Activated naive CD4-positive, alpha-beta T cell treated with anti-CD3 and anti-CD28 coated beads, Interleukin-2, amount 50 U/mL, for 16 hours (primary cell): ENCODE data around the gene MORC2.

ENCODE experiments used
- DNase-seq: peaks from one replicate; pipeline ENCODE4 v3.0.0-alpha.2; 2020

The MORC2 gene

DNA sequence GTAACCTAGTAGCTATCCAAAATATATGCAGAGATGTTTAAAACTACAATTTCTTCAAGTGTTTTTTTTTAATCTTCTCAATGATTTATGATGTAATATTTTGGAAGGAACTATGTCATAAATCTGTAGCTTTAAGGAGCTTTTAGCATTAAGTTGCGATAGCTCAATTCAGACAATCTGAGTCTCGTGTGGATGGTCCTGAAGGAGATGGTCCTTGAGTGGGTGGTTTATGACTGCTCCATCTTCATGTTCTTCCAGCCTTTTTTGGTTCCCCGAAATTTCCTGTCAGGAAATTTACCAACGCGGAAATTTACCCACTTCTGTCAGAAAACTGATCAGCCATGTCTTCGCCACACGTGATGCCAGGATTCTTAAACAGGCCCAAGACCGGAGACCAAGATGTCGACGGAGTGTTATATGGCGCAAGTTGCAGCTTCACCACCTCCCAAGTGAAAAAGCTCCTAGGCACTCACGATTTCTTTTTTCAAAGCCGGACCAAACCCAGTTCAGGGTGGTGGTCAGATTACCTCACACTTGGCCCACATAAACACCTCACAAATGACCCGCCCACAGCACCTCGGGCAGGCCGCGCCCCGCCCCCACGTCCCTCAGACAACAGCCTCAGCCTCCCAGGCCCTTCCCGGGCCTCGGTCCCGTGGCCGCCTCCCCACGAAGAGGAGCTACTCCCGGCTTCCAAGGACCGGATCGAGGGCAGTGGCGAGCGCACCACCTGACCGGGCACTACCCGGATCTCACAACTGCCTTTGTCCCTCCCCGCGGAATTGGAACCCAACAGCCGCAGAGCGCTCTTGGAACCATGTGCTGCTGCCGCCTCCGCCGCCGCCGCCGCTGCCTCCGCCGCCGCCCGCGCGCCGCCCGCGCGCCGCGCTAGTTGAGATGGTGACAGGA lies at the start of gene MORC2:
TSS of gene MORC2 (minus strand) at position 760 of the 909 bp plus-strand sequence. CDS start 885 bp downstream, outside the sequence.
- no peak for DNase-seq

DNA sequence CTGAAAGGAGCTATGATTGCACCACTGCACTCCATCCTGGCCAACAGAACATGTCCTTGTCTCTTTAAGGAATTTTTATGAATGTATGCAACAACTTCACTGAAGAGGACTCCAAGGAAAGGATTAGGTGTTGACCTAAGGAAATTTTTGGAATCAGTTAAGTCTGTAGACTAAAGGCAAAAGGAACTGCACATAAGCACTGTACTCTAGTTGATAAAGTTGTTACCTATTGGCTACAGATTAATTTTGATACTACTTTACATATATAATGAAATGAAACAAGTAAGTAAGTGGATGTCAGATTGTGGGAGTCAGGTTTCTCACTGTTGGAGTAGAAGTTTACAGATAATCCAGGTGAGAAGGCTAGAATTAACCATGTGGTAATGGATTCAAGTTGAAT lies 37.0 kb upstream of the MORC2 start:
- DNase-seq = no peak

DNA sequence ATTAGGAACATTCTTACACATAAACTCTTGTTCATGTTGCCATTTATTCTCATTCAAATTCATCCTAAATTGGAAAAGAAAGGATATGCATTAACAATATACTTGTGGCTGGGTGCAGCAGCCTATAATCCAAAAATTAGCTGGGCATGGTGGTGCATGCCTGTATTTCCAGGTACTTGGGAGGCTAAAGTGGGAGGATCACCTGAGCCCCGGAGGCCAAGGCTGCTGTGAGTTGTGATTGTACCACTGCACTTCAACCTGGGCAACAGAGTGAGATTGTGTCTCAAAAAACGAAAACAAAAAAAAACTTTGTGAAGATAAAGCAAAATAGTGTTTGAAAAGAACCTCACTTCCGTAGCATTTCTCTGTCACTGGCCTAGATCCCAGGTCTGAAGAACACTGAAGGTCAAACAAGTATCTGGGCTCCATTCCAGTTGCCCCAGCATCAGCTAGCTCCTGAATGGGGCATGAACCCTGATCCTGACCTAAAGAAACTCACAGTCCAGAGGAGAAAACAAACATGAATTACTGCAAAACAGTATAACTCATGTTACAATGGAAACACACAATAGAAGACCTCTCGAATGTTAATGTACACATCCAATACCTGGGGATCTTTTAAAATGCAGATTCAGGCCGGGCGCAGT lies 32.7 kb upstream of the MORC2 start:
- DNase-seq = no peak

DNA sequence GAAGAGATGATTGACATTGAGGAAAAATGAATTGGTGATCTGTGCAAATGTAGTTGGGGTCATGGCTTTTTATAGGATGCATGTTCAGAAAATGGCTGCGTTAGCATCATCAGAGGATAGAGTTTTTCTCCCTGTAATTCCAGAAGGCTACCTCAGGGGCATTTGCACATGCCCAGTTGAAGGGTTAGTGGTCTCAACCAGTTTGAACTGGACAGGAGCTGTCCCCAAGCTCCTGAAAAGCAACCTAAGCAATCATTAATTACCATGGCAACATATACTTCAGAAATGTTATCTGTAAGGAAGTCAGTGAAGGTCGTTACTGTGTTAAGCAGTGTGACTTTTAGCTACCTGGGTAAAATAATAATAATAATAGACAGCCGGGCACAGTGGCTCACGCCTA lies 29.8 kb upstream of the MORC2 start:
- no peak for DNase-seq

DNA sequence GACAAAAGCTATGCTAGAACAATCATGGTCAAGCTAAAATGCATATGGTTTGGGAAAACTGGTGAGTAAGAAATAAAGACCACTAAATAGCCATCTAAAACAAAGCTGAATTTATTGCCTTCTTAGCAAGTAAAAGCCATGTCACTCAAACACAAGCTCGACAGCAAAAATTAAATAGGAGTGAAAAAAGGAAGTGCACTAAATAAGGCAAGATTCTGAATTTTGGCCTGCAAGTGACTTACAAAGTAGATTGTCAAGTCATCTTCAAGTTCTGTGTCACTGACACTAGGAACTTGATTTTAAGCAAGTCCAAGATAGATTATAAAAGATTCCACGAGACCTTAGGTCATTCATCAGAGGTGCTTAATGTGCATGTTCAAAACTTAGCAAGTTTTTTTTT lies 27.9 kb upstream of the MORC2 start:
- DNase-seq = no peak

DNA sequence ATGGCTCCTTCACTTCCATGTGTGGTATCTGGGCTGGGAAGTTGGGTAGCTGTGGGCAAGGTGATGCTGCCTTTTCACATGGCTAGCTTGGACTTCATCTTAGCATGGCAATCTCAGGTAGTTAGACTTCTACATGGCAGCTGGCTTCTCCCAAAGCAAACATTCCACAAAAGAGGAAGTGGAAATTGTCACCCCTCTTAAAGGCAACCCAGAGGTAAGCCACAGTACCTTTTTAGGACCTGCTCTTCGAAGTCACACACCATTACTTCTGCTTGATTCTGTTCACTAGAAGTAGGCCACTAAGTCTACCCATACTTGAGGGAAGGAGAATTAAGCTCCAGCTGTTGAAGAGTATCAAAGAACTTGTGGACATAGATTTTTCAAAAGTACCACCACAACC lies 26.4 kb upstream of the MORC2 start:
- DNase-seq = no peak

DNA sequence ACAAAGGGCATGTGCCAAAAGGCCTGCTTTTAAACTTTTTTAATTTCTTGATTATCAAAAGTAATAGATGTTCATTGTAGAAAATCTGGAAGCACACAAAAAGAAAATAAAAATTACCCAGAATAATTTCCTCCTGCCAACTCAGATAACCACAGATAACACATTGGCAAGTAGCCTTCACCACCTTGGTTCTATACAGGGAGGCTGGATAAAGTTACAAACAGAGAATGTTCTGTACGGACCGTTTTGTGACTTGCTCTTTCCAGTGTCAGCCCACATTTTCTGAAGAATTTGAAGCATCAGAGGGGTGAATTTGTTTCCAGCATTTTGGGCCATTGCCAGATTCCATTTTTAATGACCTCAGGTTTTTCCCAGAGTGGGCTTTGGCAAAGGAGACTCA lies 24.0 kb upstream of the MORC2 start:
- no peak for DNase-seq

DNA sequence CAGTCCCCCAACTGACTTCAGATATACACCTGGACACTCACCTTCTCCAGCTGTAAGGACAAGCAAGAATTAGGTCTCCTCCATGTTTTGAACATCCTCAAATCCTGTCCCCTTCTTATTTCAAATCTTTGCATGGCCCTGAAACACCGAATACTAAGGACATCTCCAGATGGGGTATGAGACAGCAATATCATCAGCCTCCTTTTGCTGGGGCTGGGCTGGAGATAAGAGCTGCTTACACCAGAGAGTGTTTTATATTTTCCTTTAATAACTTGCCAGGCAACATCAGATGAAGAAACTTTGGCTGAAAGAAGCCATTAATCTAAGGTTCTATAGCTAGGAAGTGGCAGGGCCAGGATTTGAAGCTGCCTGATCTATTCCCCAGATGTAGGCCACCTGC lies 22.1 kb upstream of the MORC2 start:
- no peak for DNase-seq

DNA sequence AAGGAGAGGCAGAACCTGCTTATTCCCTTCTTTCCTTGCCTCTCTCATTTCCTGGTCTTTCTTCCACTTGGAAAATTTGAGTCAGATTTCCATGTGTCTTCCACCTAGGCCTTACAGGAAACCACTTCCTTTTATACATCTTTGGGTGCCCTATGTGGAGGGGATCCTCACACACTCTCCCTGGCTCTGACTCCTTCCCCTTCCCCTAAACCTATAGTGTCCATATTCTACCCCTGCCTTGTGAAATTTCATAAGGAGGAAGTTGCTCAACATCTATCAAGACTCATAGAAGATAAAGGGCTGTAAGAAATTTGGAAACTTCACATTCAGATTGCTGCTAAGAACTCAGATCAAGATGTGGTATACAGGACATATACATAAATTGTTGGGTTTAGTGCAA lies 20.9 kb upstream of the MORC2 start:
- DNase-seq = no peak

DNA sequence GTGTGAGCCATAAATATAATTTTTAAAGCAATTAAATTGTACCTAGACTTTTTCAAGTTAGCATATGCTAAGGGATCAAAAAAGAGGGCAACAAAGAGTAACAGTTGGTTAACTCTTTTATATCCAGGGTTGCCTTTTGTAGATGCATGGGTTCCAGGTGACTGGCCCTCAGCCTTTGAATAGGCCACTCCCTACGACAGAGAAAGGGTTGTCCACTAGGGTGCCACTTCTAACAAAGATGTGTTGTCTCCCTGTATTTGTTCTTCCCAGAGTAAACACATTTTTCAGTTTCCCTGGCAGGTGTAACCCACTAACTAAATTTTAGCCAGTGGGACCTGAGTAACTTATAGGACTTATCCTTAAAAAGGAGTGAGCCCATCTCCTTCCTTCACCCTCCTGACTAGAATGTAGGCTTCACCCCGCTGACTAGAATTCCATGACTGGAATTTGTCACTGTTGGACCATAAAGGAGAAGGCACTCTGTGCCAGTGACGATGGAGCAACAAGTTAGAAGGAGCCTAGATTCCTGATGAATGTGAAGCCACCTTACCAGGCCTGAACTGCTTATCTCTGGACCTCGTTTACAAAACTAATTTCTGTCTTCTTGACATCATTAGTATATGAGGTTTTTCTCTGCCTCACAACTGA lies 17.1 kb upstream of the MORC2 start:
- DNase-seq = no peak

DNA sequence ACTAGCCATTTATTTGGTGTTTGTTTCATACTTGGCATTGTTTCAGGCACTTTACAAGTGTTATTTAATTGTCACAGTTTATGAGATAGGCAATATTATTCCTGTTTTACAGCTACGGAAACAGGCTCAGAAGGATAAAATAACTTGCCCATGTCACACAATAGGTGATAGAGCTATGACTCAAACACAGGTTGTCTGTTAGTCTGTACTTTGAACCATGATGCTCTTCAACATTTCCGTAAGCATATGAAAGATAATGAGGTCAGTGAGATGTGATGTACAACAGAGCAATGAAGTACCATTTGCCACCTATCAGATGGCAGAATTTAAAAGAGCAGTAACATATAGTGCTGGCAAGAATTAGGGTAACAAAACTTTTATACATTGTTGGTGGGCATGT lies 15.7 kb upstream of the MORC2 start:
- no peak for DNase-seq

DNA sequence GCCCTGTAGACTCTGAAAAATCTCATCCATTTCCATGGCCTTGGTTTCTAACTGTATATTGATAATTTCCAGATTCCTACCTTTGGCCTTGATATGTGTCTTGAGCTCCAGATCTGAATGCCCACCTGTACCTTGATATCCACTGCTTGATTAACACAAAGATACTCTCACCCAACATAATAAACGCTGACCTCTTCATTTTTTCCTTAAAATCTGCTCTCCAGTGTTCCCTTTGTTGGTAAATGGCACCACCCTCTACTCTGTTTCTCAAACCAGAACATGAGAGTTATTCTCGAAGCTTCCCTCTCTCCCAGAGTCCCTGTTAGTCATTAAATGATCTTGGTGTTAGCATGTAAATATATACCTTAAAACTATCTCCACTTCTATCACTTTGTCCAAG lies 13.9 kb upstream of the MORC2 start:
- no peak for DNase-seq

DNA sequence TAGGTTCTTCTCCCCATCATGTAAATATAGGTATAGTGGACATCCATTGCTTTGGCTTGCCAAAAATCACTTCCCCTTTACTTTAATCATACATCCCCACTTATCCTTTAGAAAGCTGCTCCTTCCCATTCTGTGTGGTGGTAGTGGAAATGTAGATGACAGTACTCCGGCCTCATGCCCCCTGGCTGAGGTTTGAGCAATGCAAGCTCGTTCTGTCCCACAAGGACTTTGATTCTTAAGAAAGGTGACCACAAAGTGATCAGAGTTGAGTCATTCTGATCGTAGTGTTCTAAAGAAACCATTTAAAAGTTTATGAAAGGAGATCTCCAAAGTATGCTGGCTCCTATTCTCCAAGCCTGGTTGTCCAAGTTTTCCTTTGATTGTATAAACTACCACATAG lies 11.4 kb upstream of the MORC2 start:
- DNase-seq = no peak

DNA sequence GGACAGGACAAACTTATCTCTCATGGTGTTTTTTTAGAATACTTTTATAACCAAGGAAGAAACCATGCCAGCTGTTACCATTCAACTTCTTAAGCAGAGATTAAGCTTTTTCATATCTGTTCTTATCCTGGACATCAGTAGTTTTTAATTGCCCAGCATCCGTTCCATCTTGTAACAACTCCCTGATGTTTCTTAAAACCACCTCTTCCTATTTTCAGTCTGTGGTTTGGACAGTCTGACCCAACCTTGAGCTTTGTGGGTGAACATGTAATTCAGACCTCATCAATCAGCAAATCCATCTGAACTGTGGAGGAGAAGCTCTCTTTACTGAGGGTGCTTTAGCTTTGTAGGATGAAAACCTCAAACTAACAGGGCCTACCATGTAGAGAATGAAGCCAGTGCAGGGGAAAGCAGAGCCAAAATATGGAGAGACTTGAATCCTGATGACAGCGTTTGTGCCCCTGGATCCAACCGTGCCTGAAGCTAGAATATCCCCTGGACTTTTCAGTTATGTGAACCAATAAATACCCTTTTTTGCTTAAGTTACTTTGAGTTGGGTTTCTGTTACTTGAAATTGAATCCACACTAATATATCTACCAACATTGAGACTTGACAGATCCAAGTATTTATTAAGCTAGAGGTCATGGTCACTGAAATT lies 9.9 kb upstream of the MORC2 start:
- DNase-seq = no peak

DNA sequence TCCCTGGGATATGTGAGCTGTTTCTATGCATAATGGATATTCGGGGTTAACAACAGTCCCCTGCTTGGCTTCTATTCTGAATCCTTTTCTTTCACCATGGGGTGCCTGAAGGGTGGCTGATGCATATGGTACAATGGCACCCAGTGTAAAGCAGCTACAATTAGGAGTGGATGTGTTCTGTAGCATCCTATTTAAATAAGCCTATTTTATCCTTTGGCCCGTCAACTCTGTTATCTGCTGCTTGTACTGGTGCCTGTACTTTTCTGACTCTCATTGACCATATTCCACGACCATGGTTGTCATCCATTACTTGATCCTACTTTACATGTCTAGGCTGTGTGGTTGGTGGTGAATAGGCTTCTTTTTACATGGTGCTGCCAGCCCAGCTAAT lies 1.8 kb upstream of the MORC2 start:
- no peak for DNase-seq

DNA sequence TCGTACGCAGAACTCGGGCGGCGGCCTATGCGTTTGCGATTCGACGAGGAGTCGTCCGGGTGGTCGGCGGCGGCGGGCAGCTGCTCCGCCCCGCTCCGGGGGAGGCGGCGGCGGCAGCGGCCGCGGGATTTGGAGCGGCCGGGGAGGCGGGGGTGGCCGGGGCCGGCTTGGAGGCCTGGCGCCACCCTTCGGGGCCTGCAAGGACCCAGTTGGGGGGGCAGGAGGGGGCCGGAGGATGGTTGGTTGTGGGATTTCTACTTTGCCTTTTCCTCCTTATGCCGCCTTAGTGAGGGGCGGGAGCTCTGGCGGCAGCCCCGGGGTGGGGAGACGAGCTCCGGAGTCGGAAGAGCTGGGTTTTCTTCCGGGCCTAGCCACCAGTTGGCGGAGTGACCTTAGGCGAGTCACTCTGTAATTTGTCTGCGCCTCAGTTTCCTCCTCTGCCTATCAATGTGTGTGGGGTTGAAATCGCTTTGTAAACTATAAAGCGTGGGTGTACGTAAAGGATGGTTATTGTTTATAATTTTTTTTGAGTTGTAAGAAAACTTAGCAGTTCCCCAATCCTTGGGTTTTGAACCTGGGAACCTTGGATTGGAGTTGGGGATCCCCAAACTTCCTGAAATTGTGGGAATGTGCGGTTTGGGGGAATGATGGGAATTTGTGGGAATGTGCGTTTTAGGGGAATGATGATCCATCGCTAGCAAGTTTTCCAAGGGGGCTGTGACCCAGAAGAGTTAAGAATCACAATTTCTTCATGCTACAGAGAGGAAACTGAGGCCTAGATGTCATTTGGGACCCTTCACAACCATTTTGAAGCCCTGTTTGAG lies 1.2 kb upstream of the MORC2 start:
- no peak for DNase-seq

DNA sequence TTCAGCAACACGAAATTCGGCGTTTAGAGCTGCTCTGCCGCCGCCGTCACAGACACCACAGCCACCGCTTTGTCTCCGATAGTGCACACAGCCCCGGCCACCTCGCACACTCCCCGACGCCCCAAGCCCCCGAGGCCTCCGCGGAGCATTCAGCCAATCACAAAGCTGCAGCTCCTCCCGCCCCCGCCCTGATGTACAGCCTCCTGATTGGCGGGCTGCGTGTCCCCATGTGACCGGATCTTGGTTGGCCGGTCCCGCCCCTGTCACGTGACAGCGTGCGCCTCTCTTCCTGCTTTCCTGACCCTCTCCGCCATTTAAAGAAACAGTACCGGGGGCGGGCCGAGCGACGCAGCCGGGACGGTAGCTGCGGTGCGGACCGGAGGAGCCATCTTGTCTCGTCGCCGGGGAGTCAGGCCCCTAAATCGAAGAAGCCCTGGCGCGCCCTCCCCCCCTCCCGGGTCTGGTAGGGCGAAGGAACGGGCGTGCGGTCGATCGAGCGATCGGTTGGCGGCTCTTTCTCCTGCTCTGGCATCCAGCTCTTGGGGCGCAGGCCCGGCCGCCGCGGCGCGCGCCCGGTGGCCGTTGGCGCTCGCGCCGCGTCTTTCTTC lies 454 bp upstream of the MORC2 start, which contains the start of gene TUG1:
TSS of gene TUG1 (plus strand) at position 342 of the 608 bp plus-strand sequence.
- DNase-seq = peak; percentile 98

DNA sequence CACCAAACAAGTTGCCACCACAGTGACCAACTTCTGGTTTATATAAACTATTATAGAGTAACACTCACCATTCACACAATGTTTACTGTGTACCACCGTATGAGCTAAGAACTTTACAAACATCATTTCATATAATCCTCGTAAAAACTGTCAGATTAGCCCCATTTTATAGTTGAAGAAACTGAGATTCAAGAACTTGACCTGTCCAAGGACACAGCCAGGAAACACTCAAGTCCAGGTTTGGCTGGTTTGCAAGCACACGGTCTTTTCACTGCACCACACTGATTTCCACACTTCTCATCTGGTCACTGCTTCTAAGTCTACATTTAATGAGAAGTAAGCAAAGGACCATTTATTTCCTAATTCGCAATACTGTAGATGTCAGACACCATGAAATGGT lies 3.7 kb downstream of the MORC2 start:
- no peak for DNase-seq

DNA sequence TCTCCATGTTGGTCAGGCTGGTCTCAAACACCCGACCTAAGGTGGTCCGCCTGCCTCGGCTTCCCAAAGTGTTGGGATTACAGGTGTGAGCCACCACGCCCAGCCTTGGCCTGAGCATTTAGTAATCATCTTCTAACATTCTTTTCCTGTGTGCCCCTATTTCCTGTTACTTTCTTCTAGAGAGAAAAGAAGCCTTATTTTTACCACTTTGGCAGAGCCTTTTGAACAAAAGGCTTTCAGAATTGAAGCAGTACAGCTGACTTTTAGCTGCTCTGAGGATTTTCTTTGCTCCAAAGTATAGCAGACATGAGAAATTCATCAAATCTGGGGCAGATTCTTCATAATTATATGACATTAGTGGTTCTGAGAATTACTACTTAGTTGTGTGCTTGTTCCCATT lies 13.4 kb downstream of the MORC2 start:
- DNase-seq = no peak

DNA sequence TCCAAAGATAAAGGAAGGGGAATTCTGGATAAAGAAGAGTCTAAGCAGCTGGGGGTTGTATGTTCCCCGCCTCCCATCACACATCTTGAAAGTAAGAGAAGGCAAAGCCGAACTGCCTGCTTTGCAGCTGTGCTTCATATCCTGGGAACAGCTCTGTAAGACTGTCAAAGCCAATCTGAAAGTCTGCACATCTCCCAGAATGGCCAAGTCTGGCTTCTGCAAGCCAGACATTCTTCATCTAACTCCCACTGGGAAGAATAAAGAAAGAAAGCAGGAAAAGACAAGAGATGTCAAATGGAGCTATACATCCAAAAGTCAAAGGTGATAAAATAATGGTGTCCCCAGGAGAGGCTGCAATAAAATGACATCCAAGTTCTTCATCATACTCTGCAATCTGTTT lies 15.4 kb downstream of the MORC2 start:
- no peak for DNase-seq

DNA sequence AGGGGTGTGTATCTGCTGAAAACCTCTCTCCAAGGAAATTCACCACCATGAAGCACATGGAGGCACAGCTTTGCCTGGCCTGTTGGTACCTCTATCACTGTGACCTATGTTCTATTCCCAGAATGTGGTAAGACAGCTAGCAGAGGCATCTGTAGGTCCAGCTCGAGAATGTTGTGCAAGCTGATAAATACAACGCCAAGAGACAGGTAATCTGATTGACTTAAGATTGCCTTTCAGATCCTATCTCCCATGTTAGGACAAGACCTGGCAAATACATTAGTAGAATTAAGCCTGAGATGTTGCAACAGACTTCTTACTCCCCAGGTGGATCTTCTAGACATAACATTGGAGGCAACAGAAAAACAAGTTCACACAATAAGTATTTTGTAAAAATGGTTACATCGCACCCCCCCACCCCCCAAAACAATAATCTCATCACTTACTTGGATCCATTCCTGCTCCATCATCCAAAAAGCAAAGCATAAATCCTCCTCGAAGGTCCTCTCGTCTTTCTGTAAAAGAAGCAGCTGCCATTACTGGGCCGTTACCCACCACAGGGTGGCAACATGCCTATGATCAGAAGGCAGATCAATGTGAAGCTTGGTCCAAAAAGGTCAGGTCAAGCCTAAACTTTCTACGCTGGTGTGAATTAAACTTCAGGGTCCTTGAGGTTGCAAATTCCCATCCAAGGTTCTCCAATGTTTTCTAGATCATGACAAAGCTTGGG lies 18.5 kb downstream of the MORC2 start:
- DNase-seq = no peak
